GM12874 (cell line): ENCODE results near the gene ATP5PD.
A peak's percentile ranks its signal among the peaks of the same experiment; 100 is the strongest.

ENCODE experiments used
- CTCF ChIP-seq: IDR thresholded peaks from 2 replicates; pipeline ENCODE4 v1.5.1; 2011; ENCODE audit warnings: low read depth, mild to moderate bottlenecking, control low read depth, low read length, moderate library complexity; ENCODE audit not compliant: insufficient read depth

Gene ATP5PD

GRCh38 chr17:75081611-75082540 lies 35.1 kb upstream of the ATP5PD start:
- TF ChIP-seq CTCF: no peak

GRCh38 chr17:75079023-75079373 lies 32.2 kb upstream of the ATP5PD start:
- peak; percentile 17; the same call in 1 of the 2 replicates for TF ChIP-seq CTCF

GRCh38 chr17:75078284-75079022 lies 31.7 kb upstream of the ATP5PD start:
- no peak for TF ChIP-seq CTCF

DNA sequence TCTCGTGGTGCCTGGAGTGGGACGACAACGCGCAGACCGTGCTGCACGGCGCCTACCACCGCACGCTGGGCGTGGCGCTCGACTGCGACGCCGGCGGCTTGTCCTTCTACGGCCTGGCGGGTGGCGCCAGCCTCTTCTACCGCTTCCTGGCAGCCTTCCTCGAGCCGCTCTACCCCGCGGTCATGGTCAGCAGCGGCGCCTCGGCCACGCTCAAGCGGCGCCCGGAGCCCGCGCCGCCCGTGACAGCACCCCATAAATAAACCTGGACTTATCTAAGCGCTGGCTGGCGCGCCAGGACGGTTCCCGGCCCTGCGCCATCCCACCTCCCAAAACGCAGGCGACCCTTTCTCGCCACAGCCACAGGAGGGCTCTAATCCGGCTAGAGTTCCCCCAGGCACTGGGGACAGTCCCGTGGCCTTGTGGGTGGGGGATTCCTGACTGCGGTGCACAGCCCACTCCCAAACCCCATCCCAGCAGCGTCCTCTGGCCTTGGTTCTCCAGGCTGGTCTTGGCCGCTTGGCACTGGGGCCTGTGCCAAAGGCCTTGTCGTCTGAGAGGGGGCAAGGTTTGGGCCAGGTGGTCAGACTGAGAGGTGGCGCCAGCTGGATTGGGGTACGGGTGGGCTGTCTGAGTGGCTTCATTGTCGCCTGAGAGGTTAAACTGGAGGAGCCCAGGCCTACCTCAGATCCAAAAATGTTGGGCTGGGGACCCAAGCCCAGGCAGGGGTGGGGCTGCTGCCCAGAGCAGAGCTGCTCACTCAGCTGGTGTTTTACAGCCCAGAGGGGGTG lies 30.9 kb upstream of the ATP5PD start:
- TF ChIP-seq CTCF: peak; percentile 38; the same call in 1 of the 2 replicates

DNA sequence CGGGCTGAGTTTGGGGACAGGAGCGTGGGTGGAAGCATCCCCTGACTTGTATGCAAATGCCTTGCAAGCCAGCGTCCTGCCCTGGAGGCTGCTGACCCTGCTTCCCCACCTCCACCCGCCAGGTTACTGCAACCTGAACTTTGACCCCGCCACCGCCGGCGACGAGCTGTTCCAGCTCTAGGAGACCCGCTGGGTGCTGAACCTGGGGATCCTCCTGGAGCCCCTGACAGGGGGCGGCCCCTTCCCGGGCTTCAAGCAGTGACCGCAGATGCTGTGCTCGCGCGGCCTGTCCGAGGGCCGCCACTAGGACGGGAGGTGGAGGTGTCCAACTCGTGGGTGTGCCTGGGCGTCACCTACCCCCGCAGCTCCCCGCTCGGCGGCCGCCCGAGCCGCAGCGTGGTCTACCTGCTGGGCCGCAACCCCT lies 30.3 kb upstream of the ATP5PD start:
- TF ChIP-seq CTCF: no peak

DNA sequence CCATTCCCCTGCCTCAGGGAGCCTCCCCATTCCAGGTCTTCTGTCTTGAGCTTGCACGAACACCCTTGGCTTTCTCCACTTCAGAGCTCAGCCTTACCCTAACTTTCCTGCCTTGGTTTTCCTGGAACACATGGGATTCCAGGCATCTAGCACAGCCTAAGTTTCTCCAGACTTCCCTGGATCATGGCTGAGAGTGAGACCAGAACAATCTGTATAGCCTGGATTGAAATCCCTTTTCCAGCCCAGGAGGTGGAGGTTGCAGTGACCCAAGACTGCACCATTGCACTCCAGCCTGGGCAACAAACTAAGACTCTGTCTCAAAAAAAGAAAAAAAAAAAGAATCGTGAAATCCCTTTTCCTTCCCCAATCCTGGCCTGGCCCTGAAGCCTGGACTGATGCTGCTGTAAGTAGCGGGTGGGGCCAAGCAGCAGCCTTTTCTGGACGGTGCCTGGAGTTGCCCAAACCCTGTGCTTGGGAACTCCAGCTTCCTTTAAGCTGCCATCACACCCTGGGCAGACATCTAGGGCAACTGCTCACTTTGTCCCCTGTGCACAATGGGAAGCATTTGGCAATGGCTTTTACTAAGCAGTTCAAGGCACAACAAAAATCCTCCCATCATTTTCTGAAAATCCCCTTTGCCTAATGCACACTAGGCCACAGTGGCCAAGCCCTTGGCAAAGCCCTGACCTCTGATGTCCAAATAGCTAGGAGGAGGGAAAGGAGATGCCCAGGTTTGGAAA lies 29.0 kb upstream of the ATP5PD start:
- TF ChIP-seq CTCF: no peak
